ENCODE data around the gene LIMCH1.
"Not testable (repeated sequence)": the region's sequence is repeated elsewhere in the genome, so short reads cannot be mapped to it uniquely, and the experiment has no call there.

Gene LIMCH1

GRCh38 chr4:41701983-41702382 is 164.0 kb downstream of the LIMCH1 start:
- TF ChIP-seq CTCF (conservative IDR thresholded peaks at IDR 0.05; ENCODE audit: low read depth), result no peak
- ChIA-PET POLR2A (ENCODE audit: low non-redundant PET) (no interaction called here), CTCF (no interaction called here)
- H3K27ac ChIP-seq, result no peak overlapping the region
- DNase-seq (ENCODE audit: low spot score), result peak; percentile 31

GRCh38 chr4:41702770-41703169 is 164.8 kb downstream of the LIMCH1 start:
- no peak for DNase-seq (ENCODE audit: low spot score)
- ChIA-PET CTCF (interaction anchor here (0.5 to 1.0 kb wide), 2 partner anchors 144 to 186 kb away, joined by 4 to 5 read pairs; no protein-coding TSS in a partner anchor), POLR2A (ENCODE audit: low non-redundant PET) (no interaction called here)
- no peak overlapping the region for H3K27ac ChIP-seq
- TF ChIP-seq CTCF (conservative IDR thresholded peaks at IDR 0.05; ENCODE audit: low read depth), result no peak

- DNase-seq (ENCODE audit: low spot score), result no peak
- ChIA-PET POLR2A (ENCODE audit: low non-redundant PET) (no interaction called here), CTCF (no interaction called here)
- no peak overlapping the region for H3K27ac ChIP-seq
- TF ChIP-seq CTCF (conservative IDR thresholded peaks at IDR 0.05; ENCODE audit: low read depth), result no peak
Measured at GRCh38 chr4:41703785-41704184, 165.8 kb downstream of the LIMCH1 start.

- DNase-seq (ENCODE audit: low spot score), result peak; percentile 82
- ChIA-PET CTCF (no interaction called here), POLR2A (ENCODE audit: low non-redundant PET) (no interaction called here)
- TF ChIP-seq CTCF (conservative IDR thresholded peaks at IDR 0.05; ENCODE audit: low read depth), result no peak
- no peak overlapping the region for H3K27ac ChIP-seq
Measured at GRCh38 chr4:41709844-41710481, 172.0 kb downstream of the LIMCH1 start.

GRCh38 chr4:41711654-41712053 is 173.7 kb downstream of the LIMCH1 start:
- POLR2A ChIA-PET (ENCODE audit: low non-redundant PET); DNase-seq (ENCODE audit: low spot score); H3K27ac ChIP-seq; CTCF ChIA-PET: not testable (repeated sequence)

- no peak for TF ChIP-seq CTCF (conservative IDR thresholded peaks at IDR 0.05; ENCODE audit: low read depth)
- ChIA-PET POLR2A (ENCODE audit: low non-redundant PET) (no interaction called here), CTCF (no interaction called here)
- DNase-seq (ENCODE audit: low spot score), result peak; percentile 57
- no peak overlapping the region for H3K27ac ChIP-seq
Measured at GRCh38 chr4:41712425-41712824, 174.5 kb downstream of the LIMCH1 start.

GRCh38 chr4:41713768-41714167 is 175.8 kb downstream of the LIMCH1 start:
- no peak for TF ChIP-seq CTCF (conservative IDR thresholded peaks at IDR 0.05; ENCODE audit: low read depth)
- H3K27ac ChIP-seq, result no peak overlapping the region
- POLR2A ChIA-PET (ENCODE audit: low non-redundant PET), result no interaction called here
- DNase-seq (ENCODE audit: low spot score), result no peak
- CTCF ChIA-PET, result no interaction called here
